Measurements from ENCODE around the gene EIF3D.

DNA sequence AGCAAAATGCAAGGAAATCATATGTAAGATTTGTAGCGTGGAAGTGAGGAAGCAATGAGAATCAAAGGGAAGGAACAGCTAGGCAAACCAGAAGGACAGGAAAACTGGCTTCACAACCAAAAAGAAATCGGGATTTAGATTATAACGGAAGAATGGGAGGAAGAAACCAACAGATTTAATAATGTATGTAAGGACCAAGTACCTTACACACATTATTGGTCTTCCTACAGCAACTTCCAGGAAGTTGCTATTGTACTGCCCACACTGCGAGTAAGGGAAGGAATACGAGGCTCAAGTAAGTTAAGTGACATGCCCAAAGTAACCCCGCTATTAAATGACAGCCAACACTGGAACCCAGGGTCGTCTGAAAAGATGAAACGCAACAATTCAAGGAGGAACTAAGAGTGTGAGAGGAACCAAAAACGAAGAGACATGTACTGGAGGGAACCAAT lies 48.0 kb downstream of the EIF3D start:
- TF ChIP-seq CTCF (conservative IDR thresholded peaks at IDR 0.05; ENCODE audit: low read length) (no peak), EZH2phosphoT487 (IDR thresholded peaks at IDR 0.05; ENCODE audit: borderline replicate concordance) (no peak)

Data from Loucy (cell line).